H1 (cell line): ENCODE data around the gene GRAMD2A. TPM values are rescaled to one million over a fixed set of nuclear protein-coding genes. Genes with fewer than 3 reads are reported as not detected.

Experiments
- CTCF ChIA-PET: fragments of 300-600 bp; sonication (Branson Sonifier 250); formaldehyde crosslinking; loops from one replicate; lab custom pipeline; 2021; ENCODE audit not compliant: partially characterized antibody; lab: Charles Lee
- POLR2A ChIA-PET: fragments of 300-600 bp; sonication (Branson Sonifier 250); formaldehyde crosslinking; loops from one replicate; lab custom pipeline; 2021; ENCODE audit warnings: inconsistent platforms; ENCODE audit not compliant: partially characterized antibody; lab: Charles Lee
- DNase-seq, 2 experiments: peaks; one replicate each; pipeline versions ENCODE4 v3.0.0 to v3.0.0-alpha.2; 2010 to 2022; ENCODE audit warnings: low spot score in 2 of 2, low read depth in 1 of 2, mixed read lengths in 1 of 2
- FAIRE-seq: peaks from 2 replicates; lab custom pipeline; 2011; peaks lifted over from hg19 to GRCh38; lab: Jason Lieb, UNC
- H2AFZ ChIP-seq: 2 replicates; pipeline ENCODE4 v1.8.1; 2012; ENCODE audit warnings: low read length, inconsistent platforms
- H2AK5ac ChIP-seq: 2 replicates; pipeline ENCODE4 v1.6.1; 2013; ENCODE audit warnings: low read depth, low read length
- H2BK120ac ChIP-seq: replicated peaks from 2 replicates; pipeline ENCODE3; 2013; ENCODE audit warnings: low read depth, low read length, inconsistent platforms
- H2BK12ac ChIP-seq: 2 replicates; pipeline ENCODE4 v1.6.1; 2013; ENCODE audit warnings: low read depth, low read length
- H2BK15ac ChIP-seq: 2 replicates; pipeline ENCODE4 v1.6.1; 2013; ENCODE audit warnings: low read length
- H2BK20ac ChIP-seq: 2 replicates; pipeline ENCODE4 v1.6.1; 2013; ENCODE audit warnings: low read length
- H2BK5ac ChIP-seq: 2 replicates; pipeline ENCODE4 v1.6.1; 2013; ENCODE audit warnings: low read depth, low read length
- H3K14ac ChIP-seq: 2 replicates; pipeline ENCODE4 v1.6.1; 2013; ENCODE audit warnings: inconsistent platforms; ENCODE audit not compliant: insufficient read length
- H3K18ac ChIP-seq: 2 replicates; pipeline ENCODE4 v1.6.1; 2013; ENCODE audit warnings: low read length; ENCODE audit errors: extremely low read depth
- H3K23ac ChIP-seq: 2 replicates; pipeline ENCODE4 v1.6.1; 2013; ENCODE audit warnings: inconsistent platforms; ENCODE audit not compliant: insufficient read length
- H3K23me2 ChIP-seq: 2 replicates; pipeline ENCODE4 v1.6.1; 2013; ENCODE audit warnings: low read depth, low read length
- H3K27ac ChIP-seq: 2 replicates; pipeline ENCODE4 v1.6.1; 2011; ENCODE audit warnings: low read depth, low read length, inconsistent platforms
- H3K27me3 ChIP-seq, 4 experiments: replicated peaks in 1 of 4; 1 replicate in 1 of 4; 2 replicates in 3 of 4; pipeline versions ENCODE4 v1.6.1 to v1.8.1; 2011 to 2013; ENCODE audit warnings: low read length in 3 of 4, mild to moderate bottlenecking in 3 of 4, inconsistent platforms in 2 of 4, mixed read lengths in 2 of 4, moderate library complexity in 1 of 4; ENCODE audit not compliant: control insufficient read depth in 3 of 4, insufficient read depth in 3 of 4; ENCODE audit errors: extremely low read depth in 1 of 4
- H3K36me3 ChIP-seq, 4 experiments: 2 replicates each; pipeline versions ENCODE4 v1.6.1 to v1.8.1; 2011 to 2013; ENCODE audit warnings: mild to moderate bottlenecking in 4 of 4, low read length in 3 of 4, moderate library complexity in 2 of 4, control low read depth in 1 of 4, inconsistent platforms in 1 of 4; ENCODE audit not compliant: insufficient read depth in 4 of 4, control insufficient read depth in 2 of 4
- H3K4ac ChIP-seq: replicated peaks from 2 replicates; pipeline ENCODE3; 2013; ENCODE audit warnings: low read length, low read depth, mixed read lengths, inconsistent platforms; ENCODE audit not compliant: insufficient read length
- H3K4me1 ChIP-seq, 4 experiments: replicated peaks in 1 of 4; 1 replicate in 1 of 4; 2 replicates in 3 of 4; pipeline versions ENCODE4 v1.6.1 to v1.8.1; 2011 to 2013; ENCODE audit warnings: low read length in 3 of 4, inconsistent platforms in 2 of 4, mixed read lengths in 1 of 4; ENCODE audit not compliant: insufficient read depth in 4 of 4, control insufficient read depth in 3 of 4
- H3K4me2 ChIP-seq, 2 experiments: 2 replicates each; pipeline versions ENCODE4 v1.6.1 to v1.8.1; 2011 to 2013; ENCODE audit warnings: low read depth in 2 of 2, low read length in 2 of 2, control low read depth in 1 of 2, inconsistent platforms in 1 of 2, mild to moderate bottlenecking in 1 of 2; ENCODE audit not compliant: insufficient read depth in 1 of 2
- H3K4me3 ChIP-seq, 4 experiments: fragments of 200-600, 300-600 bp in 1 of 4; sonication (generic), shearing (Covaris generic), sonication (Bioruptor Twin) in 1 of 4; 2 replicates each; pipeline versions ENCODE4 v1.5.1 to v1.8.1; 2011 to 2016; ENCODE audit warnings: low read length in 4 of 4, low read depth in 3 of 4, control low read depth in 2 of 4, inconsistent platforms in 2 of 4, mild to moderate bottlenecking in 2 of 4, mixed read lengths in 1 of 4, moderate library complexity in 1 of 4; ENCODE audit not compliant: insufficient read depth in 2 of 4; ENCODE audit errors: extremely low read depth in 1 of 4
- H3K56ac ChIP-seq: replicated peaks from 2 replicates; pipeline ENCODE3; 2013; ENCODE audit warnings: low read depth, mild to moderate bottlenecking, mixed read lengths, low read length, inconsistent platforms; ENCODE audit not compliant: insufficient read length
- H3K79me1 ChIP-seq: 2 replicates; pipeline ENCODE4 v1.6.1; 2013; ENCODE audit warnings: low read depth, low read length, control low read depth
- H3K79me2 ChIP-seq, 2 experiments: 2 replicates each; pipeline versions ENCODE4 v1.6.1 to v1.8.1; 2012 to 2013; ENCODE audit warnings: low read length in 2 of 2, mild to moderate bottlenecking in 2 of 2, inconsistent platforms in 1 of 2; ENCODE audit not compliant: insufficient read depth in 2 of 2, control insufficient read depth in 1 of 2
- H3K9ac ChIP-seq, 4 experiments: replicated peaks in 1 of 4; 1 replicate in 1 of 4; 2 replicates in 3 of 4; pipeline versions ENCODE4 v1.6.1 to v1.8.1; 2011 to 2013; ENCODE audit warnings: low read depth in 3 of 4, low read length in 3 of 4, control low read depth in 2 of 4, mild to moderate bottlenecking in 2 of 4, moderate library complexity in 2 of 4, inconsistent platforms in 1 of 4; ENCODE audit errors: extremely low read depth in 1 of 4
- H3K9me3 ChIP-seq, 2 experiments: 2 replicates each; pipeline versions ENCODE4 v1.6.1 to v1.8.1; 2012 to 2013; ENCODE audit warnings: mild to moderate bottlenecking in 2 of 2, moderate library complexity in 2 of 2, control low read depth in 1 of 2, inconsistent platforms in 1 of 2, low read depth in 1 of 2, low read length in 1 of 2, mixed read lengths in 1 of 2; ENCODE audit not compliant: insufficient read depth in 2 of 2
- H4K20me1 ChIP-seq, 2 experiments: replicated peaks in 1 of 2; 2 replicates each; pipeline versions ENCODE3 to v1.8.1; 2011 to 2013; ENCODE audit warnings: inconsistent platforms in 2 of 2, low read length in 2 of 2, mild to moderate bottlenecking in 1 of 2; ENCODE audit not compliant: insufficient read depth in 2 of 2, control insufficient read depth in 1 of 2
- H4K5ac ChIP-seq: 2 replicates; pipeline ENCODE4 v1.6.1; 2013; ENCODE audit warnings: low read length, low read depth, mixed read lengths, inconsistent platforms; ENCODE audit not compliant: insufficient read length
- H4K8ac ChIP-seq: 2 replicates; pipeline ENCODE4 v1.8.0; 2013; ENCODE audit warnings: mild to moderate bottlenecking, moderate library complexity, low read length, inconsistent platforms; ENCODE audit not compliant: insufficient read depth; ENCODE audit errors: extremely low read depth
- H4K91ac ChIP-seq: replicated peaks from 2 replicates; pipeline ENCODE3; 2013; ENCODE audit warnings: low read length, mixed read lengths, inconsistent platforms; ENCODE audit not compliant: insufficient read length
- SP1 ChIP-seq: IDR thresholded peaks from 2 replicates; pipeline ENCODE4 v1.6.1; 2011; ENCODE audit warnings: low read depth, low read length
- TAF7 ChIP-seq: optimal IDR thresholded peaks from 2 replicates; pipeline ENCODE3; 2011; ENCODE audit warnings: low read depth, mild to moderate bottlenecking, inconsistent platforms, low read length, moderate library complexity, borderline replicate concordance
- WGBS, 2 experiments: shearing (Covaris generic) in 1 of 2; methylation state at CpG; one replicate each; pipeline versions ENCODE4 v1.1.6 to v1.1.7; 2013 to 2015; ENCODE audit warnings: low lambda C conversion rate in 2 of 2, mixed read lengths in 2 of 2, inconsistent platforms in 1 of 2, low coverage in 1 of 2, missing lambda C conversion rate in 1 of 2; ENCODE audit not compliant: insufficient replicate concordance in 2 of 2, insufficient coverage in 1 of 2, insufficient read length in 1 of 2; ENCODE audit errors: extremely low coverage in 1 of 2, missing lambda C conversion rate in 1 of 2; 5-methylcytosine and 5-hydroxymethylcytosine counted together
- polyA plus RNA-seq, 7 experiments: library from polyadenylated mRNA; depleted of rRNA in 3 of 7; stranded (reverse) in 5 of 7; unstranded in 2 of 7; fragments of >200 nt in 5 of 7; fragments of 200-250 nt in 2 of 7; gene quantifications; 1 replicate in 5 of 7; 2 replicates in 1 of 7; 4 replicates in 1 of 7; pipeline versions ENCODE4 v1.2.1 to v1.2.3, GENCODE V29; 2011 to 2013; ENCODE audit warnings: missing spikeins in 2 of 7, mixed read lengths in 2 of 7
- total RNA-seq: library from RNA; stranded (reverse); fragmentation: NEBNext Ultra II Directional; extraction: Animal tissue kit (Norgen Biotek cat#: 25700); gene quantifications from 2 replicates; pipeline ENCODE4 v1.2.1, GENCODE V29; 2021

GRAMD2A gene
- total and polyA plus RNA-seq, 2 of the 8 experiments (the other 6 are each of a cell fraction or from before 2014, with no cell fraction given), result 0.57 to 1.5 TPM

DNA sequence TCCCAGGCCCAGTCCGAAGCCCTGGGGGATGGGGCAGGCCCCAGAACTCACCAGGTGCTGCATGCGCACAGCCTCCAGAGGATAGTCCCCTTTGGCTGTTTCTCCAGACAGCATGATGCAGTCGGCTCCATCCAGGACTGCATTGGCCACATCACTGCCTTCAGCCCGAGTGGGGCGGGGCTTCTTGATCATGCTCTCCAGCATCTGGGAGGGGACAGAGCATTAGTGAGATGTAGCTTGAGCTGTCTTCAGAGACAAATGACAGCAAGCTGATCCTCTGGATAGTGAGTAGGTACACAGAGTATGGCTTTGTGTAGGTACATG lies 9.1 kb upstream of the GRAMD2A start:
- Histone ChIP-seq H3K27ac (no peak overlapping the region), H2AFZ (no peak overlapping the region), H2BK20ac (no peak overlapping the region), H3K23me2 (no peaks in the 10 kb centered on the region), H3K4me2 (no peak overlapping the region), H4K20me1 (peaks cover 14 to 30% of the 10 kb centered on the region in 2 experiments), H3K14ac (no peak overlapping the region), H3K4me1 (no peaks in the 10 kb centered on the region), H3K27me3 (no peaks in the 10 kb centered on the region), H3K9ac (no peak overlapping the region), H4K5ac (no peak overlapping the region), H2BK15ac (no peak overlapping the region), H3K36me3 (peaks cover 65 to 100% (median 92%) of the 10 kb centered on the region in 4 experiments), H2BK5ac (no peak overlapping the region), H2BK12ac (no peak overlapping the region), H3K4me3 (no peak overlapping the region), H3K18ac (no peak overlapping the region), H2BK120ac (no peak overlapping the region), H3K9me3 (no peaks in the 10 kb centered on the region), H3K23ac (no peak overlapping the region), H3K79me1 (peaks cover 5% of the 10 kb centered on the region), H2AK5ac (no peak overlapping the region), H4K8ac (no peak overlapping the region), H4K91ac (no peak overlapping the region), H3K56ac (no peak overlapping the region), H3K4ac (no peak overlapping the region), H3K79me2 (no peaks in the 10 kb centered on the region; a peak in 1 of 4 replicates)
- FAIRE-seq (no peak), DNase-seq (no peak)
- CTCF ChIA-PET, result interaction anchor here (1.0 to 1.7 kb wide), 2 partner anchors 10 to 79 kb away, joined by 4 read pairs; no protein-coding TSS in a partner anchor
- TF ChIP-seq TAF7 (no peak), SP1 (peak; percentile 10; the same call in 1 of the 2 replicates)
- POLR2A ChIA-PET, result interaction anchor here (1.3 to 1.4 kb wide), 2 partner anchors 9 to 55 kb away, joined by 4 to 5 read pairs; partner anchors contain the start of gene GRAMD2A
- 90% methylated on average over 5 of the region's 5 CpGs; no CpG with 5 or more reads in 1 of the 2 experiments for WGBS, 2 experiments
